ENCODE results near the gene SYCP2L.
A peak's percentile ranks its signal among the peaks of the same experiment; 100 is the strongest.
"Not testable (repeated sequence)": the region's sequence is repeated elsewhere in the genome, so short reads cannot be mapped to it uniquely, and the experiment has no call there.

The SYCP2L gene

GRCh38 chr6:10880366-10880765 is 6.5 kb upstream of the SYCP2L start:
- H3K4me3 ChIP-seq (ENCODE audit: low read depth, low read length): no peak overlapping the region
- TF ChIP-seq CTCF (IDR thresholded peaks at IDR 0.05; ENCODE audit: low read depth, low read length): no peak

- H3K4me3 ChIP-seq (ENCODE audit: low read depth, low read length): not testable (repeated sequence)
Observed at GRCh38 chr6:10882253-10882630, 4.6 kb upstream of the SYCP2L start.

- TF ChIP-seq CTCF (IDR thresholded peaks at IDR 0.05; ENCODE audit: low read depth, low read length): no peak
- no peak overlapping the region for H3K4me3 ChIP-seq (ENCODE audit: low read depth, low read length)
Observed at GRCh38 chr6:10882657-10883171, 4.1 kb upstream of the SYCP2L start.

- no peak overlapping the region for H3K4me3 ChIP-seq (ENCODE audit: low read depth, low read length)
Observed at GRCh38 chr6:10883312-10884244, 3.3 kb upstream of the SYCP2L start.

GRCh38 chr6:10884245-10884972 is 2.4 kb upstream of the SYCP2L start:
- no peak overlapping the region for H3K4me3 ChIP-seq (ENCODE audit: low read depth, low read length)
- no peak for TF ChIP-seq CTCF (IDR thresholded peaks at IDR 0.05; ENCODE audit: low read depth, low read length)

More at GRCh38 chr6:10883312-10884244, 3.3 kb upstream of the SYCP2L start:
- no peak for TF ChIP-seq CTCF (IDR thresholded peaks at IDR 0.05; ENCODE audit: low read depth, low read length)

- peak overlapping the region; percentile 56 for H3K4me3 ChIP-seq (ENCODE audit: low read depth, low read length)
Observed at GRCh38 chr6:10886365-10886690, 524 bp upstream of the SYCP2L start.

GRCh38 chr6:10890151-10890550 is 3.3 kb downstream of the SYCP2L start:
- TF ChIP-seq CTCF (IDR thresholded peaks at IDR 0.05; ENCODE audit: low read depth, low read length): no peak
- no peak overlapping the region for H3K4me3 ChIP-seq (ENCODE audit: low read depth, low read length)

GRCh38 chr6:10891960-10892359 is 5.1 kb downstream of the SYCP2L start:
- no peak overlapping the region for H3K4me3 ChIP-seq (ENCODE audit: low read depth, low read length)
- TF ChIP-seq CTCF (IDR thresholded peaks at IDR 0.05; ENCODE audit: low read depth, low read length): no peak
